AG10803 (cell line): Measurements from ENCODE around the gene FADS3.

ENCODE experiments used
- DNase-seq: peaks from one replicate; pipeline ENCODE4 v3.0.0; 2010; ENCODE audit warnings: low read depth
- H3K4me3 ChIP-seq: 2 replicates; pipeline ENCODE4 v1.5.1; 2011; ENCODE audit warnings: mild to moderate bottlenecking, low read length, control low read depth
- CTCF ChIP-seq: conservative IDR thresholded peaks from 2 replicates; pipeline ENCODE4 v1.5.1; 2011; ENCODE audit warnings: mild to moderate bottlenecking, low read length, control low read depth, inconsistent platforms

FADS3 gene

GRCh38 chr11:61912991-61913698 is 21.8 kb upstream of the FADS3 start:
- no peak for TF ChIP-seq CTCF
- no peak overlapping the region for H3K4me3 ChIP-seq
- no peak for DNase-seq

DNA sequence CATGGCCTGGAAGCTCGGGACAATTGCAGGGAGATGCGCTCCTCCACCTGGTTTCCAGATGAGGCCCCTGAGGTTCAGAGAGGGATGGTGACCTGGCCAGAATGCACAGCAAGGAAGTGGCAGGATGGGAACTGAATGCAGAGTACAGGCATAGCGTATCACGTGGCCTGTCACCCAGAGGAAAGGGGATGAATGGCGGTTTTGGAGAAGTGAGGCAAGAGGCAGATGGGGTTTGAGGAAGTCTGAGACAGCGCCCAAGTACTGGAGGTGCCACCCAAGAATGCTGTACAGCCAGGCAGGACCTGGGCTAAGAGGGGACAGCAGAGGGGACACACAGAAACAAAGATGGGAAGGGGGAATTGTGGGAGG is 21.2 kb upstream of the FADS3 start:
- no peak overlapping the region for H3K4me3 ChIP-seq
- TF ChIP-seq CTCF, result no peak
- no peak for DNase-seq

GRCh38 chr11:61911701-61912529 is 20.6 kb upstream of the FADS3 start:
- no peak overlapping the region for H3K4me3 ChIP-seq
- TF ChIP-seq CTCF, result no peak

DNA sequence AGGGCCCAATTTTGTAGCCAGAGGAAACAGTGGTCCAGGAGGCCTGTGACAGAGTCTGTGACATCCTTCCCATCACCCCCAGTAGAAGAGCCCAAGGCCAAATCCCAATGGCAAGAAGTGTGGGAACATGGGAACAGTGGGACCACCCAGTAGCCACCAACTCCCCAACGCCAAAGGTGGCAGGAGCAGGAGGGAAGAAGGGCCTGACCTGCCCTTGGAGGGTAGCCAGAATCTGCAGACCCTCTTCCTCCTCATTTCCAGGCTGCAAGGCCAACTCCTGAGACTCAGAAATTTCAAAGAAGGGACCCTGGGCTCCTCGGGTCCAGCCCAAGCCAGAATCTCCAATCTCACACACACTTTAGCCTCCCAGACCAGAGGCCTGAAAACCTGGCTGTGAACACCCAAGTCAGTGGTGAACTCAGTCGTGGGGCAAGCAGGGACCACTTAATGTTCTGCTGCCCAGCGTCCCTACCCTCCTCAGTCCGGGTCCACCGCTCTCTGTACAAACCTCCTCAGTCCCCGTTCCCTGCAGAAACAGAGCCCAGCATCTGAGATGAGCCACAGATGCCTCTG is 19.9 kb upstream of the FADS3 start:
- no peak for DNase-seq
- H3K4me3 ChIP-seq, result no peak overlapping the region
- no peak for TF ChIP-seq CTCF

More at GRCh38 chr11:61911701-61912529, 20.6 kb upstream of the FADS3 start:
- no peak for DNase-seq

DNA sequence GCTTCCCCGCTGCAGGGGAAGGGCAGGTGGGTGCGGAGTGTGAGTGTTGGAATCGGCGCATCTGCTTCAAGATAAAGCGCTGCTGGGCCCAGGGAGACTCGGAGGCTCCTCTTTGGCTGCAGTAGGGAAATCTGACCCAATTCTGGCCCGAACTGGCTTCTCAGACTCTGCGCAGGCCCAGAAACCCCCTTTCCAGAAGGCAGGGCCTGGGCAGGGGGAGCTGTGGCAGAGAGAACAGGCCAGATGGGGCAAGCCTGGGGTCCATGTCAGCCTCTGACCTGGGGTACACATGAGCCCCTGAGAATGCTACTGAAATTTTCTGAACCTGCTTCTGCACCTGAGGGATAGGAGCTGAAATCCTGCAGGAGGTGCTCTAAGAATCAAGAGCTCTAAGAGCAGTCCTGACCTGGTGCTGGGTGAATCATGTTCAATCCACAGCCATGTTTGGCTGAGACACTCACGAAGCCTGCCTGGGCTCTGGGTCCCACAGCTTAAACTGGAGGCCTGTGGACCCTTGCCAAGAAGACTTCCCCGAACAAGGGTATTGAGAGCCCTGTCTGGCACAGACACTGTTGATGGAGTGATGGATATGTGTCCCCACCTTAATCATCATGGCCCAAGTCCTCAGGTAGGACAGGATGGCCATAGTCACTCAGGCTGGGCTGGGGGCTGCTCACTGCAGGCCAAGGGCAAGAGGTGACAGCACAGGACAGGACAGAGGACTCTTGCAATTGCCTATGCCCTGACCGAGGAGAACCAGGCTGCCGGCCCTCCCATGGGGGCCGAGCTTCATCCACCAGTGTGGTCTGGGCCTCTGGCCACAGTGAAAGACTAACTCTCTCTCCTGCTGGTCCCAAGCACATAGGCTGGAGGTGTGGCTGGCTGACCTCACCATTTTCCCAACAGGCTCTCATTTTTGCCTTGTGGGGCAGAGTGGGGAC is 19.1 kb upstream of the FADS3 start:
- no peak for TF ChIP-seq CTCF
- no peak for DNase-seq
- H3K4me3 ChIP-seq, result no peak overlapping the region

- H3K4me3 ChIP-seq, result no peak overlapping the region
- TF ChIP-seq CTCF, result no peak
Observed at GRCh38 chr11:61908730-61909316, 17.5 kb upstream of the FADS3 start.

More at GRCh38 chr11:61908730-61909316, 17.5 kb upstream of the FADS3 start:
- DNase-seq, result no peak
